ENCODE data around the gene PHF13. TPM values are rescaled to one million over a fixed set of nuclear protein-coding genes. Genes with fewer than 3 reads are reported as not detected.

Gene PHF13
- total and polyA plus RNA-seq, 8 donors = 4.0 to 8.3 (median 4.8) TPM

DNA sequence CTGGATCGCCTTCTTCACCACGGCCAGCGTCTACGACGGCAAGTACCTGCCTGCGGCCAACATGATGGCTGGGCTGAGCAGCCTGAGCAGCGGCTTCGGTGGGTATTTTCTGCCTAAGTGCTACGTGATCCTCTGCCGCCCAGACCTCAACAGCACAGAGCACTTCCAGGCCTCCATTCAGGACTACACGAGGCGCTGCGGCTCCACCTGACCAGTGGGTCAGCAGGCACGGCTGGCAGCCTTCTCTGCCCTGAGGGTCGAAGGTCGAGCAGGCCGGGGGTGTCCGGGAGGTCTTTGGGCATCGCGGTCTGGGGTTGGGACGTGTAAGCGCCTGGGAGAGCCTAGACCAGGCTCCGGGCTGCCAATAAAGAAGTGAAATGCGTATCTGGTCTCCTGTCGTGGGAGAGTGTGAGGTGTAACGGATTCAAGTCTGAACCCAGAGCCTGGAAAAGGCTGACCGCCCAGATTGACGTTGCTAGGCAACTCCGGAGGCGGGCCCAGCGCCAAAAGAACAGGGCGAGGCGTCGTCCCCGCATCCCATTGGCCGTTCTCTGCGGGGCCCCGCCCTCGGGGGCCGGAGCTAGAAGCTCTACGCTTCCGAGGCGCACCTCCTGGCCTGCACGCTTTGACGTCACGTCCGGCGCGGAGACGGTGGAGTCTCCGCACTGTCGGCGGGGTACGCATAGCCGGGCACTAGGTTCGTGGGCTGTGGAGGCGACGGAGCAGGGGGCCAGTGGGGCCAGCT lies 34.0 kb upstream of the PHF13 start, which contains the start of gene ZBTB48:
Gene ZBTB48, plus strand, starts transcription at position 621 of the 745 bp plus-strand sequence. CDS start 616 bp downstream, outside the sequence.
- FAIRE-seq = peak; percentile 95
- H3K4me1 ChIP-seq = peaks cover 19 to 21% (median 21%) of the 10 kb centered on the region in 3 donors
- TF ChIP-seq, protein P1, sequence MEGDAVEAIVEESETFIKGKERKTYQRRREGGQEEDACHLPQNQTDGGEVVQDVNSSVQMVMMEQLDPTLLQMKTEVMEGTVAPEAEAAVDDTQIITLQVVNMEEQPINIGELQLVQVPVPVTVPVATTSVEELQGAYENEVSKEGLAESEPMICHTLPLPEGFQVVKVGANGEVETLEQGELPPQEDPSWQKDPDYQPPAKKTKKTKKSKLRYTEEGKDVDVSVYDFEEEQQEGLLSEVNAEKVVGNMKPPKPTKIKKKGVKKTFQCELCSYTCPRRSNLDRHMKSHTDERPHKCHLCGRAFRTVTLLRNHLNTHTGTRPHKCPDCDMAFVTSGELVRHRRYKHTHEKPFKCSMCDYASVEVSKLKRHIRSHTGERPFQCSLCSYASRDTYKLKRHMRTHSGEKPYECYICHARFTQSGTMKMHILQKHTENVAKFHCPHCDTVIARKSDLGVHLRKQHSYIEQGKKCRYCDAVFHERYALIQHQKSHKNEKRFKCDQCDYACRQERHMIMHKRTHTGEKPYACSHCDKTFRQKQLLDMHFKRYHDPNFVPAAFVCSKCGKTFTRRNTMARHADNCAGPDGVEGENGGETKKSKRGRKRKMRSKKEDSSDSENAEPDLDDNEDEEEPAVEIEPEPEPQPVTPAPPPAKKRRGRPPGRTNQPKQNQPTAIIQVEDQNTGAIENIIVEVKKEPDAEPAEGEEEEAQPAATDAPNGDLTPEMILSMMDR (IDR thresholded peaks at IDR 0.05) = no peak

DNA sequence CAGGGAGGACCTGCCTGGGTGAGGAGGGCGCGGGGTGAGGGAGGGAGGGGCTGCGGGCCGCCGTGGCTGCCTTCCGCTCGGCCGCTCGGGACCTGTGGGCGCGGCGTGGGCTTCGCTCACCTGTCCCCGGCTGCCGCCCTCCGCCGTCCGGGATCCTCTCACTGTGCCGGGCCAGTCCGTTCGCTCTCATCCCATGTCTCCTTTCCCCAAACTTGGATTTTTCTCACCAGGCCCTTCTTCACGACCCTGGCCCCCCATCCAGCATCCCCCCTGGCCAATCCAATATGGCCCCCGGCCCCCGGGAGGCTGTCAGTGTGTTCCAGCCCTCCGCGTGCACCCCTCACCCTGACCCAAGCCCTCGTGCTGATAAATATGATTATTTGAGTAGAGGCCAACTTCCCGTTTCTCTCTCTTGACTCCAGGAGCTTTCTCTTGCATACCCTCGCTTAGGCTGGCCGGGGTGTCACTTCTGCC lies 33.4 kb upstream of the PHF13 start:
- Histone ChIP-seq H3K36me3 (no peaks in the 10 kb centered on the region), H3K9me3 (no peaks in the 10 kb centered on the region), H3K4me3 (peak overlapping the region; percentile 64 to 89 (median 74)), H3K27me3 (no peaks in the 10 kb centered on the region), H3K27ac (peak overlapping the region; percentile 85 to 93 (median 90)), H3K4me1 (peaks cover 19 to 21% (median 21%) of the 10 kb centered on the region in 3 donors)
- ATAC-seq = peak; percentile 39 to 54 (median 50)
- no peak for DNase-seq
- TF ChIP-seq, protein P1 (IDR thresholded peaks at IDR 0.05) = no peak
- FAIRE-seq = no peak
- WGBS, 2 donors = 0 to 1% methylated on average over 21 to 30 of the region's 30 CpGs
- intact Hi-C loops (cut with DNase I) = no loop called here

More for the DNA sequence above, 34.0 kb upstream of the PHF13 start, which contains the start of gene ZBTB48:
- H3K9me3 ChIP-seq = no peaks in the 10 kb centered on the region
- peak within 1 kb of the TSS; percentile 64 to 89 (median 74) for H3K4me3 ChIP-seq
- intact Hi-C loops (cut with DNase I) = no loop called here
- peak; percentile 95 to 98 (median 96) for ATAC-seq
- WGBS, 2 donors = 9% methylated on average over 56 to 58 of the region's 58 CpGs
- peak; percentile 99 to 100 (median 100) for DNase-seq
- peak within 1 kb of the TSS; percentile 85 to 93 (median 90) for H3K27ac ChIP-seq
- H3K27me3 ChIP-seq = no peaks in the 10 kb centered on the region
- no peaks in the 10 kb centered on the region for H3K36me3 ChIP-seq

DNA sequence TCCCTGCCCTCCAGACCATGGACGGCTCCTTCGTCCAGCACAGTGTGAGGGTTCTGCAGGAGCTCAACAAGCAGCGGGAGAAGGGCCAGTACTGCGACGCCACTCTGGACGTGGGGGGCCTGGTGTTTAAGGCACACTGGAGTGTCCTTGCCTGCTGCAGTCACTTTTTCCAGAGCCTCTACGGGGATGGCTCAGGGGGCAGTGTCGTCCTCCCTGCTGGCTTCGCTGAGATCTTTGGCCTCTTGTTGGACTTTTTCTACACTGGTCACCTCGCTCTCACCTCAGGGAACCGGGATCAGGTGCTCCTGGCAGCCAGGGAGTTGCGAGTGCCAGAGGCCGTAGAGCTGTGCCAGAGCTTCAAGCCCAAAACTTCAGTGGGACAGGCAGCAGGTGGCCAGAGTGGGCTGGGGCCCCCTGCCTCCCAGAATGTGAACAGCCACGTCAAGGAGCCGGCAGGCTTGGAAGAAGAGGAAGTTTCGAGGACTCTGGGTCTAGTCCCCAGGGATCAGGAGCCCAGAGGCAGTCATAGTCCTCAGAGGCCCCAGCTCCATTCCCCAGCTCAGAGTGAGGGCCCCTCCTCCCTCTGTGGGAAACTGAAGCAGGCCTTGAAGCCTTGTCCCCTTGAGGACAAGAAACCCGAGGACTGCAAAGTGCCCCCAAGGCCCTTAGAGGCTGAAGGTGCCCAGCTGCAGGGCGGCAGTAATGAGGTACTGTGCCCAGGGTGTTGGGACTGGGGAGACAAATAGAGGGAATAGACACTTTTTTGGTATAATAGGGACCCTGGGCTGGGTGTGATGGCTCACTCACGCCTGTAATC lies 32.7 kb upstream of the PHF13 start:
- H3K4me3 ChIP-seq = peak overlapping the region; percentile 64 to 89 (median 74)
- peaks cover 19 to 21% (median 21%) of the 10 kb centered on the region in 3 donors for H3K4me1 ChIP-seq
- H3K27ac ChIP-seq = peak overlapping the region; percentile 85 to 93 (median 90)
- TF ChIP-seq, protein P1 (IDR thresholded peaks at IDR 0.05) = no peak
- no peaks in the 10 kb centered on the region for H3K9me3 ChIP-seq
- no peaks in the 10 kb centered on the region for H3K27me3 ChIP-seq
- WGBS, 2 donors = 12 to 15% methylated on average over 19 of the region's 19 CpGs
- intact Hi-C loops (cut with DNase I) = no loop called here
- DNase-seq = peak in 4 of 6 donors; percentile 63 to 70 (median 68)
- ATAC-seq = peak; percentile 21 to 48 (median 29)
- no peaks in the 10 kb centered on the region for H3K36me3 ChIP-seq
- FAIRE-seq = no peak

DNA sequence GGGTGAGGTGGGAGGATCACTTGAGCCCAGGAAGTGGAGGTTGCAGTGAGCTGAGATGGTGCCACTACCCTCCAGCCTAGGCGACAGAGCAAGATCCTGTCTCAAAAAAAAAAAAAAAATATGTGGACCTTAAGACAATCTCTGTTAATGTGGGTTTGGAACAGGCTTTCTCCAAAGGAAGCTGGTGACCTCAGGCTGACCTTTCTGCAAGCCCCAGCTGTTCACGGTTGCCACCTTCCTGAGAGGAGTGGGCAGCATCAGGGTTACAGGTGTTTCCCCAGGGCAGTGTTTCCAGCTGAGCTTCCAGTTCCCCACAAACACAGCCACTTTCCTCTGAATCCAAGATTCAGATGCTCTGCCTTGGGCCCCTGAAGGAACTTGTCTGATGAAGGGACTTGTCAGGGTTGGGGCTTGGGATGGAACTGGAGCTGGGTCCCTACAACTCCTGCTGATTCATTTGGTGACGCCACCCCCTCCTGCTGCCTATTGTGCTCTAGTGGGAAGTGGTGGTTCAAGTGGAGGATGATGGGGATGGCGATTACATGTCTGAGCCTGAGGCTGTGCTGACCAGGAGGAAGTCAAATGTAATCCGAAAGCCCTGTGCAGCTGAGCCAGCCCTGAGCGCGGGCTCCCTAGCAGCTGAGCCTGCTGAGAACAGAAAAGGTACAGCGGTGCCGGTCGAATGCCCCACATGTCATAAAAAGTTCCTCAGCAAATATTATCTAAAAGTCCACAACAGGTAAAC lies 31.8 kb upstream of the PHF13 start:
- ATAC-seq (peak in 2 of 4 donors; percentile 4 to 6), FAIRE-seq (no peak), DNase-seq (peak in 1 of 6 donors; percentile 57)
- Histone ChIP-seq H3K4me1 (peaks cover 19 to 21% (median 21%) of the 10 kb centered on the region in 3 donors), H3K27ac (peak overlapping the region in 2 of 4 donors; percentile 85 to 89), H3K4me3 (no peak overlapping the region), H3K36me3 (no peaks in the 10 kb centered on the region), H3K27me3 (no peaks in the 10 kb centered on the region), H3K9me3 (no peaks in the 10 kb centered on the region)
- intact Hi-C loops (cut with DNase I) = no loop called here
- 38 to 43% methylated on average over 10 of the region's 10 CpGs for WGBS, 2 donors
- TF ChIP-seq, protein P1 (IDR thresholded peaks at IDR 0.05) = no peak
